HepG2 (cell line): ENCODE results near the gene PRICKLE3. TPM values are rescaled to one million over a fixed set of nuclear protein-coding genes. Genes with fewer than 3 reads are reported as not detected.

Experiments
- AHR ChIP-seq: IDR thresholded peaks from 2 replicates; pipeline ENCODE4 v1.6.1; 2018; ENCODE audit warnings: missing genetic modification reagents, missing compliant biosample characterization
- ARID4A ChIP-seq: sonication (generic); formaldehyde crosslinking; IDR thresholded peaks from 2 replicates; pipeline ENCODE4 v1.5.0; 2020; ENCODE audit warnings: mild to moderate bottlenecking, missing genetic modification reagents, borderline replicate concordance
- CBX1 ChIP-seq: IDR thresholded peaks from one replicate; pipeline ENCODE4 v1.6.1; 2016; ENCODE audit warnings: antibody characterized with exemption, low read depth
- MYC ChIP-seq: sonication (generic); formaldehyde crosslinking; IDR thresholded peaks from 2 replicates; pipeline ENCODE4 v1.9.0; 2021; ENCODE audit warnings: missing genetic modification reagents, borderline replicate concordance
- NFE2L1 ChIP-seq: sonication (generic); formaldehyde crosslinking; IDR thresholded peaks from 2 replicates; pipeline ENCODE4 v1.4.0; 2020; ENCODE audit warnings: missing genetic modification reagents, mild to moderate bottlenecking, borderline replicate concordance
- ZNF142 ChIP-seq: sonication (generic); formaldehyde crosslinking; IDR thresholded peaks from 2 replicates; pipeline ENCODE4 v1.4.0; 2020; ENCODE audit warnings: missing genetic modification reagents
- ZNF317 ChIP-seq: sonication (generic); formaldehyde crosslinking; IDR thresholded peaks from 2 replicates; pipeline ENCODE4 v1.5.0; 2020; ENCODE audit warnings: mild to moderate bottlenecking, missing genetic modification reagents
- ZNF512 ChIP-seq: sonication (generic); formaldehyde crosslinking; IDR thresholded peaks from 2 replicates; pipeline ENCODE4 v1.4.0; 2020; ENCODE audit warnings: mild to moderate bottlenecking, missing genetic modification reagents
- ZNF580 ChIP-seq: IDR thresholded peaks from 2 replicates; pipeline ENCODE4 v1.6.1; 2016; ENCODE audit warnings: low read depth, borderline replicate concordance
- ZNF609 ChIP-seq: sonication (generic); formaldehyde crosslinking; IDR thresholded peaks from 2 replicates; pipeline ENCODE4 v1.4.0; 2020; ENCODE audit warnings: mild to moderate bottlenecking, missing genetic modification reagents, borderline replicate concordance
- polyA plus RNA-seq, 8 experiments: library from polyadenylated mRNA; depleted of rRNA in 3 of 8; stranded (reverse) in 7 of 8; unstranded in 1 of 8; fragments of >200 nt; fragmentation: Illumina TruSeq in 4 of 8; extraction: Trizol in 4 of 8; gene quantifications; 2 replicates each; pipeline versions ENCODE4 v1.2.1 to v1.2.3, GENCODE V29; 2011 to 2016; ENCODE audit warnings: low read depth in 4 of 8, missing spikeins in 1 of 8, mixed read lengths in 1 of 8; ENCODE audit not compliant: insufficient read depth in 1 of 8
- total RNA-seq, 5 experiments: library from RNA; depleted of rRNA; stranded (reverse); fragments of >200 nt; fragmentation: Illumina TruSeq; extraction: Trizol; gene quantifications; 2 replicates each; pipeline ENCODE4 v1.2.3, GENCODE V29; 2016; ENCODE audit warnings: low read depth in 1 of 5

The PRICKLE3 gene
- total and polyA plus RNA-seq, 2 of the 13 experiments (the other 11 are each of a cell fraction or from before 2014, with no cell fraction given): 2.6 TPM

GRCh38 chrX:49186125-49187027 is at the start of gene PRICKLE3 (continued):
- TF ChIP-seq ARID4A (CRISPR knock-in tag) (peak; percentile 82; the same call in 1 of the 2 replicates), MYC (CRISPR knock-in tag) (peak; percentile 88), ZNF609 (CRISPR knock-in tag) (no peak), AHR (CRISPR knock-in tag) (0 out of 2 replicates have a peak, but pooled peaks have one; percentile 34), ZNF317 (CRISPR knock-in tag) (no peak), CBX1 (no peak), NFE2L1 (CRISPR knock-in tag) (no peak), ZNF512 (no peak), ZNF580 (no peak), ZNF142 (CRISPR knock-in tag) (no peak)
